HEK293T (cell line): ENCODE data around the gene WRAP73.
"Not testable (repeated sequence)": the region's sequence is repeated elsewhere in the genome, so short reads cannot be mapped to it uniquely, and the experiment has no call there.

Source experiments
- CTCF ChIA-PET: fragments of 350-600 bp; formaldehyde crosslinking; extraction: SDS; loops from one replicate; lab custom pipeline; 2021; ENCODE audit warnings: antibody characterized with exemption, inconsistent platforms; lab: Yijun Ruan, JAX
- POLR2A ChIA-PET: fragments of 350-600 bp; formaldehyde crosslinking; extraction: SDS; loops from one replicate; lab custom pipeline; 2020; ENCODE audit warnings: antibody characterized with exemption, inconsistent platforms; lab: Yijun Ruan, JAX
- DNase-seq: peaks from one replicate; pipeline ENCODE4 v3.0.0; 2012; ENCODE audit warnings: mixed read lengths; ENCODE audit errors: extremely low spot score
- ARNT ChIP-seq: fragments of 450-650 bp; IDR thresholded peaks from 2 replicates; pipeline ENCODE4 v1.6.1; 2017; ENCODE audit warnings: mild to moderate bottlenecking
- BHLHE40 ChIP-seq: fragments of 450-650 bp; IDR thresholded peaks from 2 replicates; pipeline ENCODE4 v1.6.1; 2016; ENCODE audit warnings: mild to moderate bottlenecking, moderate library complexity, borderline replicate concordance
- CTBP1 ChIP-seq: fragments of 450-650 bp; IDR thresholded peaks from 2 replicates; pipeline ENCODE4 v1.6.1; 2016; ENCODE audit warnings: borderline replicate concordance
- ELF4 ChIP-seq: fragments of 450-650 bp; IDR thresholded peaks from 2 replicates; pipeline ENCODE4 v1.6.1; 2017; ENCODE audit warnings: antibody characterized with exemption
- FOXA1 ChIP-seq: fragments of 450-650 bp; IDR thresholded peaks from 2 replicates; pipeline ENCODE4 v1.6.1; 2016; ENCODE audit warnings: mild to moderate bottlenecking
- FOXK2 ChIP-seq: fragments of 450-650 bp; IDR thresholded peaks from 2 replicates; pipeline ENCODE4 v1.6.1; 2016; ENCODE audit warnings: mild to moderate bottlenecking
- FOXM1 ChIP-seq: fragments of 450-650 bp; IDR thresholded peaks from 2 replicates; pipeline ENCODE4 v1.6.1; 2017; ENCODE audit warnings: mild to moderate bottlenecking, borderline replicate concordance
- HDGF ChIP-seq: fragments of 450-650 bp; IDR thresholded peaks from 2 replicates; pipeline ENCODE4 v1.6.1; 2017; ENCODE audit warnings: antibody characterized with exemption, borderline replicate concordance
- L3MBTL2 ChIP-seq: fragments of 450-650 bp; conservative IDR thresholded peaks from 2 replicates; pipeline ENCODE4 v1.6.1; 2016; ENCODE audit warnings: mild to moderate bottlenecking
- LEF1 ChIP-seq: fragments of 450-650 bp; IDR thresholded peaks from 2 replicates; pipeline ENCODE4 v1.6.1; 2017; ENCODE audit warnings: mild to moderate bottlenecking, borderline replicate concordance
- NFRKB ChIP-seq: fragments of 450-650 bp; IDR thresholded peaks from 2 replicates; pipeline ENCODE4 v1.6.1; 2016; ENCODE audit warnings: mild to moderate bottlenecking, moderate library complexity
- SP1 ChIP-seq: fragments of 450-650 bp; IDR thresholded peaks from 2 replicates; pipeline ENCODE4 v1.6.1; 2017
- SUZ12 ChIP-seq: fragments of 450-650 bp; IDR thresholded peaks from 2 replicates; pipeline ENCODE4 v1.6.1; 2016; ENCODE audit warnings: mild to moderate bottlenecking
- TARDBP ChIP-seq: fragments of 450-650 bp; IDR thresholded peaks from 2 replicates; pipeline ENCODE4 v1.6.1; 2016
- ZNF384 ChIP-seq: fragments of 450-650 bp; IDR thresholded peaks from 2 replicates; pipeline ENCODE4 v1.6.1; 2016
- TF ChIP-seq, protein P1 (sequence below): fragments of 450-650 bp; IDR thresholded peaks from 2 replicates; pipeline ENCODE4 v1.6.1; 2016

Gene WRAP73

DNA sequence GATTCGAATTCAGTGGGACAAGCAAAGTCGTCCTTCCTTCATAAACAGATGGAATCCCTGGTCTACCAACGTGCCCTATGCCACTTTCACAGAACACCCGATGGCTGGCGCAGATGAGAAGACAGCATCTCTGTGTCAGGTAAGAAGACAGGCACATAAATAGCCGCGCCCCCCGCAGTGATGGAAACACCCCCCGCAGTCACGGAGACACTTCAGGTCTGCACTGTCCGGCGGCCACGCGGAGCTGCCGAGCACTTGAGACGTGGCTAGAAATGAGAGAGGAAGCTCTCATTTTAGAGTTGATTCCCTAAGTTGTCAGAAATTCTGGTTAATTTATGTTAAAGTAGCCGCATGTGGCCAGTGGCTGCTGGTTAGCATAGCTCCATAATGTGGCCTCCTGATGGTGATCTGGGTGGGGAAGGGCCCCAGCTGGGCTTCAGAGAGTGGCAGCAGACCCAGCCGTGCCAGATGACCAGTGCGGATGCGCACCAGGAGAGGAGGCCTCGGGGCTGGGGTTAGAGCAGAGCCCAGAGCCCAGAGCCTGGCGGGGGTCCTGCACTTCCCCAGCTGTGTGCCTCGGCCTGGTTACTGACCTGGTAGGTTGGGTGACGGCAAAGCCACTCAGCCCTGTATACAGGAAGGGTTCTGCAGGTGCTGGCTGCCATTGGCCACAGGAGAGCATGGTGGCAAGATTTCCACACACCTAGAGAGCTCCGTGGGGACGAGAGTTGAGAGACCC lies 22.2 kb downstream of the WRAP73 start:
- no peak for DNase-seq
- ChIA-PET POLR2A (interaction anchor here (0.8 to 1.1 kb wide), 2 partner anchors 25 to 26 kb away, joined by 3 to 5 read pairs; partner anchors contain the start of gene TP73), CTCF (no interaction called here)
- no peak for TF ChIP-seq CTBP1
- no peak for TF ChIP-seq SP1
- TF ChIP-seq FOXK2 = no peak
- TF ChIP-seq ZNF384 = no peak
- TF ChIP-seq NFRKB = no peak

DNA sequence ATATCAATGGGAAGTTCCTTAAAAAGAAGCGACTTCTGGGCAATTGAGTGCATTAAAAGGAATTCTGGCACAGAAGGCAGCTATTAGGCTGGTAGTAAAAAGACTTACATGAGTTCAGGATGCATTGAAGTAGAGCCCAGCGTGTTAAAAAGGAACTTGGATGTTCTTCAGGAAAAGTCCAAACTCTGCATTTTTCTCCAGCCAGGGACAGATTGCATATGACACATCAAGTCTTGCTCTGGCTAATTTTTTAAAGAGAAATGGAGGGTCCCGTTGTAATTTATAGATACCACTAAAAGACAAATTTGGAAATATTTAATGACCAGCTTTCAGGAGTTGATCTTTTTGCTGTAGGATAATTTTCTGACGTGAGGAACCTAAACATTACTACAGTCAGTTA lies 23.9 kb downstream of the WRAP73 start:
- no peak for TF ChIP-seq TARDBP
- no peak for TF ChIP-seq FOXA1
- TF ChIP-seq ARNT = no peak
- no peak for TF ChIP-seq ZNF384
- TF ChIP-seq NFRKB = no peak
- no peak for TF ChIP-seq L3MBTL2
- TF ChIP-seq SP1 = no peak
- POLR2A ChIA-PET = no interaction called here
- CTCF ChIA-PET = interaction anchor here (0.9 kb wide), 1 partner anchor 173 kb away, joined by 5 read pairs; no protein-coding TSS in a partner anchor
- DNase-seq = no peak

DNA sequence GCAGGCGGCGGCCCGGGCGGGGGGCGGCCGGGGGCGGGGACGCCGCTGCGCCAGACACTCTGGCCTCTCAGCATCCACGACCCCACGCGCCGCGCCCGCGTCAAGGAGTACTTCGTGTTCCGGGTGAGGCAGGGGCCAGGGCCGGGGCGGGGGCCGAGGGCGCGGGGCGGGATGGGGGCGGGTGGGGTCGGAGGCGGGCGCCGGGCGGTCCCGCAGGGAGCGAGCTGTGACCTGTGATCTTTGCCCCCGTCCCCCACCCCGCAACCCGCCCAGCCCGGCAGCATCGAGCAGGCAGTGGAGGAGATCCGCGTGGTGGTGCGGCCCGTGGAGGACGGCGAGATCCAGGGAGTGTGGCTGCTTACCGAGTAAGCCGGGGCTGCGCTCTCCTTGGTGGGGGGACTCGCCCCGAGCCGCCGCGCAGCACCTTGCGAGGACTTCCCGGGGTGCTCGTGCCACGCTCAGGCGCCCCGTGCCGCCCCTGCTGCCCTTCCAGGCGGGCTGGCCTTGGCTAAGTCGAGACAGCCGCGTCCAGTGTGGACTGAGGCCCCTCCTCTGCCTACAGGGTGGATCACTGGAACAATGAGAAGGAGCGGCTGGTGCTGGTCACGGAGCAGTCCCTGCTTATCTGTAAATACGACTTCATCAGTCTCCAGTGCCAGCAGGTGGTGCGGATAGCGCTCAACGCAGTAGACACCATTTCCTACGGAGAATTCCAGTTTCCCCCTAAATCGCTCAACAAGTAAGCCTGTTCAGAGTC lies 24.6 kb downstream of the WRAP73 start:
- POLR2A ChIA-PET = no interaction called here

DNA sequence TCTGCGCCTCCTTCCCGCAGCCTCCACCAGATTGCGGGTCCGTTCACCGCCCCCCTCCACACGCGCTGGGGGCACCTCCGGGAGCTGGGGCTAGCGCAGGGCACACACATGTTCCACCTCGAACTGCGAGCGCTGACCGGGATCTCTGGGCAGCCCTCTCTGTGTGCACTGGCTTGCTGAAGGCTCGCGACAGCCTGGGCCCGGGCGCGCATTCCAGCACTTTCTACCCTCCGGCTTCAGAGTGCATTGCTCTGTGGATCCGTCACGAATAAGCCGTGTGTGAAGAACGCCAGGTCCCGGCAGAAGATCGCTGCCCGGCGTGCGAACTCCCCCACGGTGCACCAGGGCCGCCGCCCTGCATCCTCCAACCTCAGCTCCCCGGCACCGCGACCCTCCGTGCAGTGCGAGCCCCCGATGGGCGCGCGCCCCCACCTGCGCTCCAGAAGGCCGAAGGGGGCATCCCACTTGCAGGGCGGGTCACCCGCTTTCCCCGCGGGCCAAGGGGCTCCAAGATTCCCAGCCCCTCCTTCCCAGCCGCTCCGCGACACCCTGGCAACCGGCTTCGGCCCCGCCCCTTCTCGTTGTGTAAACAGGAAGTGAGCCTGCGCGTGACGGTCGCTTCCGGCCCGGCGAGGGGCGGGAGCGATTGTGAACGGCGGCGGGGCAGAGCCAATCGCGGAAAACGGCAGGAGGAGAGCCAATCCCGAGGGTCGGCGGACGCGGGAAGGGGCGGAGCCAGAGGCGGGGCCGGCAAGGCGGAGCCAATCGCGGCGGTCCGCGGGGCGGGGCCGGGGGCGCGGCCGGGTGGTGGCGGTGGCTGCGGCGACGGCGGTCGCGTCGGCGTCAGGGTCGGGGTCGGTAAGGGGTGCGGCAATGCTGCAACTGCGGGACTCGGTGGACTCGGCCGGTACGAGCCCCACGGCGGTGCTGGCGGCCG lies 25.4 kb downstream of the WRAP73 start, which contains the start of gene TPRG1L:
Gene TPRG1L, plus strand, starts transcription at position 816 of the 937 bp plus-strand sequence. Its CDS starts 58 bp downstream, at position 874.
- POLR2A ChIA-PET = no interaction called here
- peak; percentile 99 for DNase-seq
- CTCF ChIA-PET = interaction anchor here (0.6 kb wide), 1 partner anchor 171 kb away, joined by 3 read pairs; no protein-coding TSS in a partner anchor
- TF ChIP-seq ZNF384 (no peak), SP1 (peak; percentile 65), LEF1 (no peak), FOXK2 (peak; percentile 59; the same call in 1 of the 2 replicates), SUZ12 (no peak), FOXA1 (0 out of 2 replicates have a peak, but pooled peaks have one; percentile 57), BHLHE40 (no peak)
- TF ChIP-seq, protein P1, sequence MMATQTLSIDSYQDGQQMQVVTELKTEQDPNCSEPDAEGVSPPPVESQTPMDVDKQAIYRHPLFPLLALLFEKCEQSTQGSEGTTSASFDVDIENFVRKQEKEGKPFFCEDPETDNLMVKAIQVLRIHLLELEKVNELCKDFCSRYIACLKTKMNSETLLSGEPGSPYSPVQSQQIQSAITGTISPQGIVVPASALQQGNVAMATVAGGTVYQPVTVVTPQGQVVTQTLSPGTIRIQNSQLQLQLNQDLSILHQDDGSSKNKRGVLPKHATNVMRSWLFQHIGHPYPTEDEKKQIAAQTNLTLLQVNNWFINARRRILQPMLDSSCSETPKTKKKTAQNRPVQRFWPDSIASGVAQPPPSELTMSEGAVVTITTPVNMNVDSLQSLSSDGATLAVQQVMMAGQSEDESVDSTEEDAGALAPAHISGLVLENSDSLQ = peak; percentile 97

More for the DNA sequence above, 24.6 kb downstream of the WRAP73 start:
- CTCF ChIA-PET = interaction anchor here (0.9 kb wide), 1 partner anchor 172 kb away, joined by 5 read pairs; no protein-coding TSS in a partner anchor
- peak; percentile 52 for DNase-seq
- TF ChIP-seq L3MBTL2 (no peak), TARDBP (no peak), SUZ12 (no peak), HDGF (no peak), BHLHE40 (no peak), ZNF384 (no peak), CTBP1 (no peak), ARNT (no peak), SP1 (no peak), FOXA1 (no peak), FOXM1 (no peak), LEF1 (no peak), NFRKB (no peak), ELF4 (no peak), FOXK2 (no peak)
- TF ChIP-seq, protein P1 = no peak

DNA sequence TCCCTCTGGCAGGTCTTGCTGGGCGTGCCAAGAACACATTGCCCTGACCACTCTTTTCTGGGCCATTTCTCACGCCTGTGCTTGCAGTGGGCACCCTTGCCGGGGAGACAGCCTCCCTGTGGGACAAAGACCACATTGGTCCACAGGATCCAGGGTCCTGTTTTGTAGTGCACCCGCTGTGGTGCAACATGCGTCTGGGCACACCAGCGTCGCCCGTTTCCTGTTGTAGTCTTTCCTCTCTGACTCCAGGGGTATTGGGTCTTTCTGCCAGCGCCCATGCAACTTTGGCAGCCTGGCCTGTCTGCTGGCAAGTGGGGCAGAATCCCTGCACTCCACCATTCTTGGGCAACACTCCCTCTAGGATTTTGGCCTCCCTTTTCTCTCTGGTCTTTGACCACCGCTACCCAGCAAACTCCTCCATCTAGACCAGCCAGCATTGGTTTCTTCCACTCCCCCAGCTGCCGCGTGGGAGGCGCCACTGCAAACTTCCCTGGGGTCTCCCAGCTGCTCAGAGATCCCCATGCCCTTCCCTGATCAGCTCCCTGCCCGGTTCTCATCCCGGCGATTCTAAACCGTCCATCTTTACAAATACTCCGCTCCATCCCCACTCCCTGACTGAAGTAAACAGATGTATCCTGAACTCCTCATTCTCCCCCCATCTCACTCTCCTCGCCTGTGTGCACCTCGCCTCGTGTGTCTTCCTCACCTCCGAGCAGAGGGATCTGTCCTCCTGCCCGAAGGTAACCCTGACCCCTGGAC lies 26.3 kb downstream of the WRAP73 start:
- ChIA-PET POLR2A (interaction anchor here (0.9 kb wide), 1 partner anchor 9 kb away, joined by 3 read pairs; no protein-coding TSS in a partner anchor), CTCF (interaction anchor here (0.6 kb wide), 1 partner anchor 171 kb away, joined by 3 read pairs; no protein-coding TSS in a partner anchor)
- TF ChIP-seq NFRKB (no peak), FOXK2 (no peak), FOXM1 (no peak), FOXA1 (no peak), HDGF (no peak)

DNA sequence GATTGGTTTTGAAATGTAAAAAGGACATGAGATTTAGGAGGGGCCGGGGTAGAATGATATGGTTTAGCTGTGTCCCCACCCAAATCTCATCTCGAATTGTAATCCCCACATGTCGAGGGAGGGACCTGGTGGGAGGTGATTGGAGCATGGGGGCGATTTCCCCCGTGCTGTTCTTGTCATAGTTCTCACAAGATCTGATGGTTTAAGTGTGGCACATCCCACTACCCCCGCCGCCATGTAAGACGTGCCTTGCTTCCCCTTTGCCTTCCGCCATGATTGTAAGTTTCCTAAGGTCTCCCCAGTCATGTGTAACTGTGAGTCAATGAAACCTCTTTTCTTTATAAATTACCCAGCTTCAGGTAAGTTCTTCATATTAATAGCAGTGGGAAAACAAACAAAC lies 27.8 kb downstream of the WRAP73 start:
- POLR2A ChIA-PET, DNase-seq: not testable (repeated sequence)
- CTCF ChIA-PET = interaction anchor here (0.7 to 1.8 kb wide), 3 partner anchors 58 to 169 kb away, joined by 3 to 8 read pairs (median 3); no protein-coding TSS in a partner anchor

More for the DNA sequence above, 26.3 kb downstream of the WRAP73 start:
- DNase-seq = no peak

DNA sequence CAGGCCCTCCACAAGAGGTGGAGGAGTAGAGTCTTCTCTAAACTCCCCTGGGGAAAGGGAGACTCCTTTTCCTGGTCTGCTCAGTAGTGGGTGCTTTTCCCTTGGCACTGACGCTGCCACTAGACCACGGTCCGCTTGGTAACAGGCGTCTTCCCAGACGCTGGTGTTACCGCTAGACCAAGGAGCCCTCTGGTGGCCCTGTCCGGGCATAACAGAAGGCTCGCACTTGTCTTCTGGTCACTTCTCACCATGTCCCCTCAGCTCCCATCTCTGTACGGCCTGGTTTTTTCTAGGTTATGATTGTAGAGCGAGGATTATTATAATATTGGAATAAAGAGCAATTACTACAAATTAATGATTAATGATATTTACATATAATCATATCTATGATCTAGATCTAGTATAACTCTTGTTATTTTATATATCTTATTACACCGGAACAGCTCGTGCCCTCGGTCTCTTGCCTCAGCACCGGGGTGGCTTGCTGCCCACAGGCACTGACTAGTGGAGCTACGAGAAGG lies 28.7 kb downstream of the WRAP73 start:
- POLR2A ChIA-PET, DNase-seq: not testable (repeated sequence)
- CTCF ChIA-PET = interaction anchor here (1.0 to 3.4 kb wide), 4 partner anchors 56 to 168 kb away, joined by 3 to 19 read pairs (median 6); no protein-coding TSS in a partner anchor
